ENCODE data around the gene BMP8A. TPM values are rescaled to one million over a fixed set of nuclear protein-coding genes. Genes with fewer than 3 reads are reported as not detected.

Gene BMP8A
- total RNA-seq, 1 experiment from 2014 or later = 0.11 TPM

- Histone ChIP-seq H4K20me1 (ENCODE audit: low read length) (no peaks in the 10 kb centered on the region), H3K4me1 (ENCODE audit: insufficient read depth, low read length) (no peaks in the 10 kb centered on the region), H3K27ac (ENCODE audit: low read length) (no peak overlapping the region), H2AFZ (ENCODE audit: low read length) (no peak overlapping the region), H3K9ac (ENCODE audit: low read length) (no peak overlapping the region), H3F3A (ENCODE audit: low read length, unreplicated experiment) (no peaks in the 10 kb centered on the region), H3K4me2 (ENCODE audit: low read length) (no peak overlapping the region), H3K9me2 (replicated peaks; ENCODE audit: low read length) (no peaks in the 10 kb centered on the region), H3K4me3 (ENCODE audit: low read length) (no peak overlapping the region), H3K36me3 (ENCODE audit: low read depth, low read length) (peaks cover 38% of the 10 kb centered on the region), H3K9me3 (ENCODE audit: low read length) (no peaks in the 10 kb centered on the region), H3K27me3 (ENCODE audit: low read length) (no peaks in the 10 kb centered on the region), H3K79me2 (ENCODE audit: low read length) (no peaks in the 10 kb centered on the region)
- intact Hi-C loops (cut with micrococcal nuclease) = no loop called here
- ATAC-seq (no peak), DNase-seq (no peak)
- ChIA-PET POLR2A (ENCODE audit: unreplicated experiment) (no interaction called here), CTCF (no interaction called here)
- no peak for TF ChIP-seq EZH2phosphoT487 (IDR thresholded peaks at IDR 0.05; ENCODE audit: borderline replicate concordance, low read length)
- TF ChIP-seq EZH2 (IDR thresholded peaks at IDR 0.05; ENCODE audit: low read length, unreplicated experiment) = no peak
- TF ChIP-seq CTCF (conservative IDR thresholded peaks at IDR 0.05; ENCODE audit: low read depth, low read length) = no peak
- BruUV-seq (replicated peaks) = no TSS peak
These were observed 22.3 kb upstream of the BMP8A start for GRCh38 chr1:39469150-39469549.

GRCh38 chr1:39470040-39470439, 21.4 kb upstream of the BMP8A start:
- POLR2A ChIA-PET (ENCODE audit: unreplicated experiment) = no interaction called here
- DNase-seq (no peak), ATAC-seq (no peak)
- Histone ChIP-seq H3K79me2 (ENCODE audit: low read length) (no peaks in the 10 kb centered on the region), H3K9me3 (ENCODE audit: low read length) (no peaks in the 10 kb centered on the region), H3K36me3 (ENCODE audit: low read depth, low read length) (peaks cover 38% of the 10 kb centered on the region), H3K27me3 (ENCODE audit: low read length) (no peaks in the 10 kb centered on the region), H3K4me2 (ENCODE audit: low read length) (no peak overlapping the region), H3K4me3 (ENCODE audit: low read length) (no peak overlapping the region), H3F3A (ENCODE audit: low read length, unreplicated experiment) (no peaks in the 10 kb centered on the region), H3K27ac (ENCODE audit: low read length) (no peak overlapping the region), H2AFZ (ENCODE audit: low read length) (no peak overlapping the region), H3K9me2 (replicated peaks; ENCODE audit: low read length) (no peaks in the 10 kb centered on the region), H3K4me1 (ENCODE audit: insufficient read depth, low read length) (no peaks in the 10 kb centered on the region), H3K9ac (ENCODE audit: low read length) (no peak overlapping the region), H4K20me1 (ENCODE audit: low read length) (no peaks in the 10 kb centered on the region)
- TF ChIP-seq CTCF (conservative IDR thresholded peaks at IDR 0.05; ENCODE audit: low read depth, low read length) (no peak), EZH2 (IDR thresholded peaks at IDR 0.05; ENCODE audit: low read length, unreplicated experiment) (no peak), EZH2phosphoT487 (IDR thresholded peaks at IDR 0.05; ENCODE audit: borderline replicate concordance, low read length) (no peak)
- CTCF ChIA-PET = no interaction called here
- no TSS peak for BruUV-seq (replicated peaks)
- intact Hi-C loops (cut with micrococcal nuclease) = no loop called here

GRCh38 chr1:39472826-39473225, 18.6 kb upstream of the BMP8A start:
- ChIA-PET CTCF (interaction anchor here (0.7 kb wide), 1 partner anchor 280 kb away, joined by 3 read pairs; no protein-coding TSS in a partner anchor), POLR2A (ENCODE audit: unreplicated experiment) (no interaction called here)
- Histone ChIP-seq H3K79me2 (ENCODE audit: low read length) (no peaks in the 10 kb centered on the region), H3K4me2 (ENCODE audit: low read length) (no peak overlapping the region), H3K4me1 (ENCODE audit: insufficient read depth, low read length) (no peaks in the 10 kb centered on the region), H2AFZ (ENCODE audit: low read length) (no peak overlapping the region), H3K36me3 (ENCODE audit: low read depth, low read length) (peaks cover 27% of the 10 kb centered on the region), H3K27ac (ENCODE audit: low read length) (no peak overlapping the region), H3K4me3 (ENCODE audit: low read length) (no peak overlapping the region), H3K27me3 (ENCODE audit: low read length) (no peaks in the 10 kb centered on the region), H3K9ac (ENCODE audit: low read length) (no peak overlapping the region), H3F3A (ENCODE audit: low read length, unreplicated experiment) (no peaks in the 10 kb centered on the region), H3K9me3 (ENCODE audit: low read length) (no peaks in the 10 kb centered on the region), H4K20me1 (ENCODE audit: low read length) (no peaks in the 10 kb centered on the region), H3K9me2 (replicated peaks; ENCODE audit: low read length) (no peaks in the 10 kb centered on the region)
- TF ChIP-seq EZH2 (IDR thresholded peaks at IDR 0.05; ENCODE audit: low read length, unreplicated experiment) (no peak), CTCF (conservative IDR thresholded peaks at IDR 0.05; ENCODE audit: low read depth, low read length) (no peak), EZH2phosphoT487 (IDR thresholded peaks at IDR 0.05; ENCODE audit: borderline replicate concordance, low read length) (no peak)
- BruUV-seq (replicated peaks) = no TSS peak
- no peak for DNase-seq
- intact Hi-C loops (cut with micrococcal nuclease) = no loop called here
- ATAC-seq = no peak

All from PC-3 (cell line).